Stimulated activated naive B cell treated with anti-CD40 and anti-IgM and Interleukin-4, amounts not matched to agents 10 μg/mL and 1 μg/mL and 100 μg/mL, for 72 hours (primary cell): Measurements from ENCODE around the gene HLF.

Source experiments
- ATAC-seq, 2 donors: fragments of 150-1000 bp; cut with Tn5 transposase; replicated peaks; 2 replicates each; pipeline ENCODE4 v1.10.0; 2021; ENCODE audit warnings: moderate library complexity in 1 of 2
- DNase-seq: peaks from one replicate; pipeline ENCODE4 v3.0.0; 2021
- H3K27ac Mint-ChIP-seq: one replicate; pipeline ENCODE4 v1.8.0; 2022; ENCODE audit warnings: mild to moderate bottlenecking, mixed read lengths
- H3K27me3 Mint-ChIP-seq, 2 donors: one replicate each; pipeline ENCODE4 v1.8.0; 2022; ENCODE audit warnings: mixed read lengths in 2 of 2
- H3K36me3 Mint-ChIP-seq, 2 donors: one replicate each; pipeline ENCODE4 v1.8.0; 2022; ENCODE audit warnings: mixed read lengths in 2 of 2, mild to moderate bottlenecking in 1 of 2
- H3K4me1 Mint-ChIP-seq, 2 donors: one replicate each; pipeline ENCODE4 v1.8.0; 2022; ENCODE audit warnings: mixed read lengths in 2 of 2, mild to moderate bottlenecking in 1 of 2
- H3K4me3 Mint-ChIP-seq, 2 donors: one replicate each; pipeline ENCODE4 v1.8.0; 2022; ENCODE audit warnings: mild to moderate bottlenecking in 2 of 2, mixed read lengths in 2 of 2, moderate library complexity in 1 of 2
- H3K9me3 Mint-ChIP-seq, 2 donors: one replicate each; pipeline ENCODE4 v1.8.0; 2022; ENCODE audit warnings: mixed read lengths in 2 of 2, mild to moderate bottlenecking in 1 of 2

The HLF gene

GRCh38 chr17:55356434-55357328 lies 91.9 kb downstream of the HLF start:
- ATAC-seq (peak; percentile 94 to 97), DNase-seq (peak; percentile 36)
- H3K4me3 Mint-ChIP-seq = no peak overlapping the region
- peaks cover 1 to 5% of the 10 kb centered on the region in 2 donors for H3K36me3 Mint-ChIP-seq
- H3K27me3 Mint-ChIP-seq = peaks cover 17 to 38% of the 10 kb centered on the region in 2 donors
- H3K9me3 Mint-ChIP-seq = peaks cover 7 to 9% of the 10 kb centered on the region in 2 donors
- no peak overlapping the region for H3K27ac Mint-ChIP-seq
- H3K4me1 Mint-ChIP-seq = peaks cover 0 to 3% of the 10 kb centered on the region in 2 donors

GRCh38 chr17:55360971-55361370 lies 96.2 kb downstream of the HLF start:
- Mint-ChIP-seq H3K9me3 (peaks cover 7 to 11% of the 10 kb centered on the region in 2 donors), H3K27ac (no peak overlapping the region), H3K4me1 (peaks cover 0 to 3% of the 10 kb centered on the region in 2 donors), H3K27me3 (peaks cover 13 to 31% of the 10 kb centered on the region in 2 donors), H3K4me3 (no peak overlapping the region), H3K36me3 (peaks cover 1 to 5% of the 10 kb centered on the region in 2 donors)
- no peak for ATAC-seq
- no peak for DNase-seq

DNA sequence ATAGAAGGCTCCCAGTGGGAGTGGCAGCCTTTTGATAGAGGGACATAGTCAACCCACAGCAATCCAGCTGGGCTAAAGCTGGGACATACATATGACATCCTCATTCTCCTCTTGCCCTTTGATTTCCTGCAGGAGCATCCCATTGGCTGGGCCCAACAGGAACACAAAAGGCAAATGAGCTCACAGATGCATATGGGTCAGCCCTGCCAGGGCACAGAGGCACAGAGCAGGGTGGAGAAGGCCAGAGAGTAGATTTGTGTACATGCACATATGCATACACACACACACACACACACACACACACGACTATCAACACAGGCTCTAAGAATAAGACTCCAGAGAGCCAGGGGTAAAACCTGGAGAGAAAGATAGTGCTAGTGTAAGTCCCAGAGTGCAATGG lies 98.3 kb downstream of the HLF start:
- Mint-ChIP-seq H3K27ac (no peak overlapping the region), H3K9me3 (peaks cover 7 to 11% of the 10 kb centered on the region in 2 donors), H3K4me1 (no peaks in the 10 kb centered on the region), H3K27me3 (peaks cover 13 to 26% of the 10 kb centered on the region in 2 donors), H3K36me3 (peaks cover 1 to 5% of the 10 kb centered on the region in 2 donors), H3K4me3 (no peak overlapping the region)
- ATAC-seq (no peak), DNase-seq (no peak)

DNA sequence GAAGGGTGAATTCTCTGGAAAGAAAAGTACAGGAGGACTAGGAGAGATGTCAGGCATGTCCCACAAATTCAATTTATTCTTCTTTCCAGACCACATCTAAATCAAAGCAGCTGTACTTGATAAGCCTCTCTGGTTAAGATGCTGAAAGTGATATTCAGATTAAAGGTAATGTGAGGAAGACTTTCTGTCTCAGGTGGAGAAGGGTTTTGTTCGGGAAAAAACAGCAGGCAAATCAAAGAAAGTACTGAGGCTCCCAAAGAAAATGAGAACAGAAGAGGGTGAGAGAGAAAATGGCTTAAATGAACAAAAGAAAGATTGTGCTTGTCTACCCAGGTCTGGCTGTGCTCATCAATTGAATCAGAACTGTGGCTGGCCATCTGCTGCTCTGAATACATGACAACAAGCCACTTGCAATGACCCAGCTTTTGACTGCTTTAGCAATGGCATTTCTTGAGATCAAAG lies 101.3 kb downstream of the HLF start:
- ATAC-seq (no peak), DNase-seq (no peak)
- H3K27me3 Mint-ChIP-seq = peaks cover 17 to 23% of the 10 kb centered on the region in 2 donors
- no peaks in the 10 kb centered on the region for H3K4me1 Mint-ChIP-seq
- H3K27ac Mint-ChIP-seq = no peak overlapping the region
- peaks cover 4 to 6% of the 10 kb centered on the region in 2 donors for H3K9me3 Mint-ChIP-seq
- peaks cover under 1 to 2% of the 10 kb centered on the region in 2 donors for H3K36me3 Mint-ChIP-seq
- H3K4me3 Mint-ChIP-seq = no peak overlapping the region

DNA sequence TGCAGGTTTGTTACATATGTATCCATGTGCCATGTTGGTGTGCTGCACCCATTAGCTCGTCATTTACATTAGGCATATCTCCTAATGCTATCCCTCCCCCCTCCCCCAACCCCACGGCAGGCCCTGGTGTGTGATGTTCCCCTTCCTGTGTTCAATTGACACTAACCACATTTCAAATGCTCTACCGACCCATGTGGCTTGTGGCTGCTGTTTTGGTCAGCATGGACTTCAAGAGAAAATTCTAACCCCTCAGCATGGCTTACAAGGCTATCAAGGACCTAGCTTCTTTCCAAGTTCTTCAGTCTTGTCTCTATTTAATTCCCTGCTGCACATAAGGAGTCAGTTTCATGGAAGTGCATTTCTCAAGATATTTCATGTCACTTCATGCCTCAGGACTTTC lies 103.9 kb downstream of the HLF start:
- Mint-ChIP-seq H3K4me1 (no peaks in the 10 kb centered on the region), H3K27me3 (peaks cover 14 to 15% of the 10 kb centered on the region in 2 donors), H3K4me3 (no peak overlapping the region), H3K36me3 (peaks cover 0 to 12% of the 10 kb centered on the region in 2 donors), H3K27ac (no peak overlapping the region), H3K9me3 (peaks cover 8 to 14% of the 10 kb centered on the region in 2 donors)
- DNase-seq = no peak
- ATAC-seq = no peak
